ENCODE measurements around the gene NEDD4L. TPM values are rescaled to one million over a fixed set of nuclear protein-coding genes. Genes with fewer than 3 reads are reported as not detected.

NEDD4L gene
- total RNA-seq, 1 donor from 2014 or later, result 93.9 TPM

DNA sequence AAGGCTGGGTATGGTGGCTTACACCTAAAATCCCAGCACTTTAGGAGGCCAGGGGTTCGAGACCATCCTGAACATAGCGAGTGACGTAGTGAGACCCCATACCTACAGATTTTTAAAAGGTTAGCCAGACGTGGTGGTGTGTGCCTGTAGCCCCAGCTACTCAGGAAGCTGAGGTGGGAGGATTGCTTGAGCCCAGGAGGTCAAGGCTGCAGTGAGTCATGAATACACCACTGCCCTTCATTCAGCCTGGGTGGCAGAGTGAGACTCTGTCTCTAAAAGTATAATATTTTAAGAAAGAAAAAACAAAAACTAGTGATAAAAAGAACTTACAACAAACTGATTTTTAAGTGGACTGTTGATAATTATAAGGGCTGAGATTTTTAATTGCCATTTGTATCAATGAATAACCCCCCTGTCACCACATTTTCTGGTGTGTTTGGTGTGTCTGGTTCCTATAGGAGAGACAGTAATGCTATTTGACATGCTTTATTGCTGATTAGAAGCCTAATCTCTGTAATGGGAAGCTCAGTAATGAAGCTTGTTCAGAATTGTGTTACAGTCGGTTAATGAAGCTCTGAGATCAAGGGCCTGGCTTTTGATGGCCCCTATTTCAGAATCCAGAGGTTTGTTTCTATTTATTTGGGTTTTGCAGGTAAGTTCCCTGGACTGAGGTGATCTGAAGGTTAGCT lies 147.0 kb downstream of the NEDD4L start:
- DNase-seq (ENCODE audit: low read depth) (no peak), FAIRE-seq (no peak)
- Mint-ChIP-seq H3K36me3 (ENCODE audit: low read depth, unreplicated experiment) (peaks cover 2% of the 10 kb centered on the region), H3K4me1 (ENCODE audit: low read depth, unreplicated experiment) (peaks cover 43% of the 10 kb centered on the region), H3K4me3 (ENCODE audit: unreplicated experiment) (no peak overlapping the region), H3K9me3 (ENCODE audit: unreplicated experiment) (no peaks in the 10 kb centered on the region), H3K27ac (ENCODE audit: unreplicated experiment) (no peak overlapping the region), H3K27me3 (ENCODE audit: low read depth, unreplicated experiment) (no peaks in the 10 kb centered on the region)
- no peak overlapping the region for H2AFZ ChIP-seq (ENCODE audit: low read depth, low read length)
- no peak overlapping the region for H3K4me3 ChIP-seq (ENCODE audit: insufficient read depth, low read depth, low read length)
- no peak overlapping the region for H3K9ac ChIP-seq (ENCODE audit: low read length)
- no peaks in the 10 kb centered on the region for H3K79me2 ChIP-seq (ENCODE audit: insufficient read depth, low read length)
- no peaks in the 10 kb centered on the region for H4K20me1 ChIP-seq (ENCODE audit: insufficient read depth, low read length)
- TF ChIP-seq, protein P1, sequence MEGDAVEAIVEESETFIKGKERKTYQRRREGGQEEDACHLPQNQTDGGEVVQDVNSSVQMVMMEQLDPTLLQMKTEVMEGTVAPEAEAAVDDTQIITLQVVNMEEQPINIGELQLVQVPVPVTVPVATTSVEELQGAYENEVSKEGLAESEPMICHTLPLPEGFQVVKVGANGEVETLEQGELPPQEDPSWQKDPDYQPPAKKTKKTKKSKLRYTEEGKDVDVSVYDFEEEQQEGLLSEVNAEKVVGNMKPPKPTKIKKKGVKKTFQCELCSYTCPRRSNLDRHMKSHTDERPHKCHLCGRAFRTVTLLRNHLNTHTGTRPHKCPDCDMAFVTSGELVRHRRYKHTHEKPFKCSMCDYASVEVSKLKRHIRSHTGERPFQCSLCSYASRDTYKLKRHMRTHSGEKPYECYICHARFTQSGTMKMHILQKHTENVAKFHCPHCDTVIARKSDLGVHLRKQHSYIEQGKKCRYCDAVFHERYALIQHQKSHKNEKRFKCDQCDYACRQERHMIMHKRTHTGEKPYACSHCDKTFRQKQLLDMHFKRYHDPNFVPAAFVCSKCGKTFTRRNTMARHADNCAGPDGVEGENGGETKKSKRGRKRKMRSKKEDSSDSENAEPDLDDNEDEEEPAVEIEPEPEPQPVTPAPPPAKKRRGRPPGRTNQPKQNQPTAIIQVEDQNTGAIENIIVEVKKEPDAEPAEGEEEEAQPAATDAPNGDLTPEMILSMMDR (IDR thresholded peaks at IDR 0.05; ENCODE audit: insufficient read depth, low read depth, low read length), result no peak
- no peak for TF ChIP-seq EZH2 (IDR thresholded peaks at IDR 0.05; ENCODE audit: insufficient read depth, low read length)
- H3K36me3 ChIP-seq (ENCODE audit: insufficient read depth, low read length), result no peaks in the 10 kb centered on the region
- peaks cover 28% of the 10 kb centered on the region for H3K4me1 ChIP-seq (ENCODE audit: insufficient read depth, low read length)
- no peak overlapping the region for H3K27ac ChIP-seq (ENCODE audit: low read depth, low read length)
- H3K27me3 ChIP-seq (ENCODE audit: insufficient read depth, low read length), result no peaks in the 10 kb centered on the region
- H3K4me2 ChIP-seq (ENCODE audit: low read length), result peak overlapping the region; percentile 9
- H3K9me3 ChIP-seq (ENCODE audit: insufficient read depth, low read depth, low read length), result no peaks in the 10 kb centered on the region

DNA sequence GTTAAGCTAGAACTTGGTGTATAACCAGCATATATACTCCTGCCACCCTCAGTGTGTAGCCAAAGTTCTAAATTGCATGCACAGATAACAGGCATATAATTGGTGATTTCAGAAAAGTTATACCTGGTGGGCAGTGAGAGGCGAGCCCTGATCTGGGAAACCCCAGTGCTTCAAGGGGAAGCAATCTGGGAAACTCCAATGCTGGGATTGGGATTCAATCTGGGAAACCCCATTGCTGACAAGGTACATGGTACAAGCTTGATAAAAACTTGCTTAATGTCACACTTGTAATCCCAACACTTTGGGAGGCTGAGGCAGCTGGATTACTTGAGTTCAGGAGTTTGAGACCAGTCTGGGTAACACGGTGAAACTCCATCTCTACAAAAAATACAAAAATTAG lies 147.6 kb downstream of the NEDD4L start:
- Histone ChIP-seq H3K36me3 (ENCODE audit: insufficient read depth, low read length) (no peaks in the 10 kb centered on the region), H3K9ac (ENCODE audit: low read length) (no peak overlapping the region), H3K79me2 (ENCODE audit: insufficient read depth, low read length) (no peaks in the 10 kb centered on the region), H3K9me3 (ENCODE audit: insufficient read depth, low read depth, low read length) (no peaks in the 10 kb centered on the region), H3K27ac (ENCODE audit: low read depth, low read length) (no peak overlapping the region), H2AFZ (ENCODE audit: low read depth, low read length) (no peak overlapping the region), H3K4me1 (ENCODE audit: insufficient read depth, low read length) (peaks cover 28% of the 10 kb centered on the region), H3K4me3 (ENCODE audit: insufficient read depth, low read depth, low read length) (no peak overlapping the region), H3K27me3 (ENCODE audit: insufficient read depth, low read length) (no peaks in the 10 kb centered on the region), H4K20me1 (ENCODE audit: insufficient read depth, low read length) (no peaks in the 10 kb centered on the region), H3K4me2 (ENCODE audit: low read length) (no peak overlapping the region)
- FAIRE-seq (no peak), DNase-seq (ENCODE audit: low read depth) (no peak)
- Mint-ChIP-seq H3K4me1 (ENCODE audit: low read depth, unreplicated experiment) (peaks cover 42% of the 10 kb centered on the region), H3K27me3 (ENCODE audit: low read depth, unreplicated experiment) (no peaks in the 10 kb centered on the region), H3K9me3 (ENCODE audit: unreplicated experiment) (no peaks in the 10 kb centered on the region), H3K4me3 (ENCODE audit: unreplicated experiment) (no peak overlapping the region), H3K36me3 (ENCODE audit: low read depth, unreplicated experiment) (peaks cover 2% of the 10 kb centered on the region), H3K27ac (ENCODE audit: unreplicated experiment) (no peak overlapping the region)
- TF ChIP-seq, protein P1 (IDR thresholded peaks at IDR 0.05; ENCODE audit: insufficient read depth, low read depth, low read length), result no peak
- no peak for TF ChIP-seq EZH2 (IDR thresholded peaks at IDR 0.05; ENCODE audit: insufficient read depth, low read length)

GRCh38 chr18:58192519-58192918 lies 148.5 kb downstream of the NEDD4L start:
- no peaks in the 10 kb centered on the region for H3K9me3 Mint-ChIP-seq (ENCODE audit: unreplicated experiment)
- Histone ChIP-seq H3K4me3 (ENCODE audit: insufficient read depth, low read depth, low read length) (no peak overlapping the region), H3K79me2 (ENCODE audit: insufficient read depth, low read length) (no peaks in the 10 kb centered on the region), H3K9ac (ENCODE audit: low read length) (no peak overlapping the region), H3K4me2 (ENCODE audit: low read length) (no peak overlapping the region), H2AFZ (ENCODE audit: low read depth, low read length) (no peak overlapping the region), H3K9me3 (ENCODE audit: insufficient read depth, low read depth, low read length) (no peaks in the 10 kb centered on the region), H3K27me3 (ENCODE audit: insufficient read depth, low read length) (no peaks in the 10 kb centered on the region), H4K20me1 (ENCODE audit: insufficient read depth, low read length) (no peaks in the 10 kb centered on the region), H3K36me3 (ENCODE audit: insufficient read depth, low read length) (no peaks in the 10 kb centered on the region), H3K27ac (ENCODE audit: low read depth, low read length) (no peak overlapping the region), H3K4me1 (ENCODE audit: insufficient read depth, low read length) (peaks cover 23% of the 10 kb centered on the region)
- H3K4me3 Mint-ChIP-seq (ENCODE audit: unreplicated experiment), result no peak overlapping the region
- DNase-seq (ENCODE audit: low read depth), result no peak
- H3K27ac Mint-ChIP-seq (ENCODE audit: unreplicated experiment), result no peak overlapping the region
- TF ChIP-seq EZH2 (IDR thresholded peaks at IDR 0.05; ENCODE audit: insufficient read depth, low read length), result no peak
- TF ChIP-seq, protein P1 (IDR thresholded peaks at IDR 0.05; ENCODE audit: insufficient read depth, low read depth, low read length), result no peak
- no peak for FAIRE-seq
- peaks cover 39% of the 10 kb centered on the region for H3K4me1 Mint-ChIP-seq (ENCODE audit: low read depth, unreplicated experiment)
- peaks cover 2% of the 10 kb centered on the region for H3K36me3 Mint-ChIP-seq (ENCODE audit: low read depth, unreplicated experiment)
- H3K27me3 Mint-ChIP-seq (ENCODE audit: low read depth, unreplicated experiment), result no peaks in the 10 kb centered on the region
